ENCODE data around the gene CTNNA3.

- TF ChIP-seq CTCF (IDR thresholded peaks at IDR 0.05; ENCODE audit: low read depth, low read length, missing input control): no peak
- no peak for TF ChIP-seq REST (IDR thresholded peaks at IDR 0.05)
- no peak for TF ChIP-seq NR2F2 (IDR thresholded peaks at IDR 0.05)
- TF ChIP-seq RAD21 (IDR thresholded peaks at IDR 0.05): no peak
- TF ChIP-seq MAX (IDR thresholded peaks at IDR 0.05): no peak
- no peak for TF ChIP-seq YY1 (IDR thresholded peaks at IDR 0.05)
- no peak for TF ChIP-seq EGR1 (IDR thresholded peaks at IDR 0.05; ENCODE audit: low read depth in 2 of 2)
- no peak for TF ChIP-seq SP1 (IDR thresholded peaks at IDR 0.05)
Observed at GRCh38 chr10:66678521-66678920, 1017.5 kb downstream of the CTNNA3 start.
